ENCODE data around the gene TBC1D2B. TPM values are rescaled to one million over a fixed set of nuclear protein-coding genes. Genes with fewer than 3 reads are reported as not detected.

The TBC1D2B gene
- total RNA-seq, 2 experiments from 2014 or later: 49.3 to 52.0 TPM

- peaks cover 45% of the 10 kb centered on the region for H3K36me3 Mint-ChIP-seq (ENCODE audit: low read depth)
- no peak overlapping the region for H3K4me3 Mint-ChIP-seq
- ATAC-seq: no peak
- no peaks in the 10 kb centered on the region for H3K4me1 Mint-ChIP-seq
- intact Hi-C loops (cut with DNase I, micrococcal nuclease): no loop called here
- no peak for DNase-seq
- no peaks in the 10 kb centered on the region for H3K27me3 Mint-ChIP-seq
- no peak overlapping the region for H3K27ac Mint-ChIP-seq
- ChIA-PET CTCF (interaction anchor here (1.0 kb wide), 1 partner anchor 96 kb away, joined by 10 read pairs; no protein-coding TSS in a partner anchor), POLR2A (no interaction called here)
- no peaks in the 10 kb centered on the region for H3K9me3 Mint-ChIP-seq (ENCODE audit: low read depth)
These were observed 64.9 kb downstream of the TBC1D2B start for GRCh38 chr15:78012643-78013077.

GRCh38 chr15:78010067-78010466 lies 67.4 kb downstream of the TBC1D2B start:
- DNase-seq (no peak), ATAC-seq (no peak)
- POLR2A ChIA-PET: interaction anchor here (1.0 kb wide), 1 partner anchor 60 kb away, joined by 3 read pairs; no protein-coding TSS in a partner anchor
- Mint-ChIP-seq H3K9me3 (ENCODE audit: low read depth) (no peaks in the 10 kb centered on the region), H3K4me1 (no peaks in the 10 kb centered on the region), H3K27ac (peak overlapping the region; percentile 16), H3K36me3 (ENCODE audit: low read depth) (peaks cover 48% of the 10 kb centered on the region), H3K4me3 (no peak overlapping the region), H3K27me3 (no peaks in the 10 kb centered on the region)
- CTCF ChIA-PET: interaction anchor here (0.6 kb wide), 1 partner anchor 9 kb away, joined by 3 read pairs; no protein-coding TSS in a partner anchor
- intact Hi-C loops (cut with DNase I, micrococcal nuclease): no loop called here

- ChIA-PET POLR2A (no interaction called here), CTCF (no interaction called here)
- intact Hi-C loops (cut with DNase I, micrococcal nuclease): no loop called here
- peak overlapping the region; percentile 27 for H3K27ac Mint-ChIP-seq
- no peaks in the 10 kb centered on the region for H3K27me3 Mint-ChIP-seq
- peaks cover 44% of the 10 kb centered on the region for H3K36me3 Mint-ChIP-seq (ENCODE audit: low read depth)
- no peaks in the 10 kb centered on the region for H3K9me3 Mint-ChIP-seq (ENCODE audit: low read depth)
- DNase-seq (no peak), ATAC-seq (no peak)
- no peak overlapping the region for H3K4me3 Mint-ChIP-seq
- H3K4me1 Mint-ChIP-seq: peaks cover 3% of the 10 kb centered on the region
These were observed 69.3 kb downstream of the TBC1D2B start for GRCh38 chr15:78007964-78008886.

- no peak for DNase-seq
- no peak overlapping the region for H3K4me3 Mint-ChIP-seq
- intact Hi-C loops (cut with DNase I, micrococcal nuclease): no loop called here
- H3K36me3 Mint-ChIP-seq (ENCODE audit: low read depth): peaks cover 43% of the 10 kb centered on the region
- ATAC-seq: no peak
- ChIA-PET POLR2A (no interaction called here), CTCF (interaction anchor here (0.9 to 1.3 kb wide), 3 partner anchors 13 to 188 kb away, joined by 3 to 6 read pairs (median 3); no protein-coding TSS in a partner anchor)
- H3K4me1 Mint-ChIP-seq: peaks cover 3% of the 10 kb centered on the region
- no peaks in the 10 kb centered on the region for H3K9me3 Mint-ChIP-seq (ENCODE audit: low read depth)
- H3K27me3 Mint-ChIP-seq: no peaks in the 10 kb centered on the region
- peak overlapping the region; percentile 27 for H3K27ac Mint-ChIP-seq
These were observed 70.1 kb downstream of the TBC1D2B start for GRCh38 chr15:78007211-78007931.

- ATAC-seq: no peak
- POLR2A ChIA-PET: no interaction called here
- H3K27ac Mint-ChIP-seq: peak overlapping the region; percentile 27
- H3K4me1 Mint-ChIP-seq: peaks cover 3% of the 10 kb centered on the region
- no peak for DNase-seq
- no peak overlapping the region for H3K4me3 Mint-ChIP-seq
- no peaks in the 10 kb centered on the region for H3K27me3 Mint-ChIP-seq
- intact Hi-C loops (cut with DNase I, micrococcal nuclease): no loop called here
- H3K36me3 Mint-ChIP-seq (ENCODE audit: low read depth): peaks cover 40% of the 10 kb centered on the region
- H3K9me3 Mint-ChIP-seq (ENCODE audit: low read depth): no peaks in the 10 kb centered on the region
- CTCF ChIA-PET: interaction anchor here (0.9 to 1.3 kb wide), 4 partner anchors 13 to 189 kb away, joined by 3 to 6 read pairs (median 3); no protein-coding TSS in a partner anchor
These were observed 70.8 kb downstream of the TBC1D2B start for GRCh38 chr15:78006567-78007205.

GRCh38 chr15:78004919-78005634 lies 72.4 kb downstream of the TBC1D2B start:
- H3K4me1 Mint-ChIP-seq: peaks cover 8% of the 10 kb centered on the region
- ATAC-seq (no peak), DNase-seq (no peak)
- peaks cover 48% of the 10 kb centered on the region for H3K36me3 Mint-ChIP-seq (ENCODE audit: low read depth)
- H3K27me3 Mint-ChIP-seq: no peaks in the 10 kb centered on the region
- peak overlapping the region; percentile 6 for H3K27ac Mint-ChIP-seq
- CTCF ChIA-PET: interaction anchor here (0.6 to 2.4 kb wide), 8 partner anchors 9 to 191 kb away, joined by 3 to 17 read pairs (median 4); no protein-coding TSS in a partner anchor
- intact Hi-C loops (cut with DNase I, micrococcal nuclease): no loop called here
- no peaks in the 10 kb centered on the region for H3K9me3 Mint-ChIP-seq (ENCODE audit: low read depth)
- POLR2A ChIA-PET: no interaction called here
- no peak overlapping the region for H3K4me3 Mint-ChIP-seq

GRCh38 chr15:78004222-78004727 lies 73.2 kb downstream of the TBC1D2B start:
- H3K27ac Mint-ChIP-seq: peak overlapping the region; percentile 32
- H3K27me3 Mint-ChIP-seq: no peaks in the 10 kb centered on the region
- no peak overlapping the region for H3K4me3 Mint-ChIP-seq
- peaks cover 46% of the 10 kb centered on the region for H3K36me3 Mint-ChIP-seq (ENCODE audit: low read depth)
- POLR2A ChIA-PET: no interaction called here
- peaks cover 8% of the 10 kb centered on the region for H3K4me1 Mint-ChIP-seq
- ATAC-seq (peak; percentile 24), DNase-seq (peak; percentile 29)
- H3K9me3 Mint-ChIP-seq (ENCODE audit: low read depth): no peaks in the 10 kb centered on the region
- intact Hi-C loops (cut with DNase I, micrococcal nuclease): no loop called here
- CTCF ChIA-PET: interaction anchor here (0.6 to 2.4 kb wide), 6 partner anchors 8 to 191 kb away, joined by 3 to 17 read pairs (median 4); no protein-coding TSS in a partner anchor

- intact Hi-C loops (cut with DNase I, micrococcal nuclease): no loop called here
- Mint-ChIP-seq H3K4me1 (peaks cover 8% of the 10 kb centered on the region), H3K27me3 (no peaks in the 10 kb centered on the region), H3K4me3 (no peak overlapping the region), H3K9me3 (ENCODE audit: low read depth) (no peaks in the 10 kb centered on the region), H3K36me3 (ENCODE audit: low read depth) (peaks cover 40% of the 10 kb centered on the region), H3K27ac (no peak overlapping the region)
- CTCF ChIA-PET: interaction anchor here (0.7 to 2.4 kb wide), 4 partner anchors 44 to 107 kb away, joined by 3 to 17 read pairs (median 4); no protein-coding TSS in a partner anchor
- no peak for ATAC-seq
- POLR2A ChIA-PET: no interaction called here
- no peak for DNase-seq
These were observed 73.9 kb downstream of the TBC1D2B start for GRCh38 chr15:78003539-78004008.

GRCh38 chr15:78002996-78003395 lies 74.5 kb downstream of the TBC1D2B start:
- H3K4me1 Mint-ChIP-seq: peaks cover 8% of the 10 kb centered on the region
- no peak overlapping the region for H3K4me3 Mint-ChIP-seq
- no peak for DNase-seq
- intact Hi-C loops (cut with DNase I, micrococcal nuclease): no loop called here
- H3K27me3 Mint-ChIP-seq: no peaks in the 10 kb centered on the region
- peak overlapping the region; percentile 29 for H3K27ac Mint-ChIP-seq
- ChIA-PET POLR2A (no interaction called here), CTCF (interaction anchor here (0.7 to 1.4 kb wide), 4 partner anchors 11 to 107 kb away, joined by 3 to 4 read pairs (median 4); no protein-coding TSS in a partner anchor)
- no peaks in the 10 kb centered on the region for H3K9me3 Mint-ChIP-seq (ENCODE audit: low read depth)
- H3K36me3 Mint-ChIP-seq (ENCODE audit: low read depth): peaks cover 38% of the 10 kb centered on the region
- ATAC-seq: no peak

- intact Hi-C loops (cut with DNase I, micrococcal nuclease): no loop called here
- H3K36me3 Mint-ChIP-seq (ENCODE audit: low read depth): peaks cover 32% of the 10 kb centered on the region
- H3K4me3 Mint-ChIP-seq: no peak overlapping the region
- ATAC-seq (no peak), DNase-seq (no peak)
- CTCF ChIA-PET: no interaction called here
- H3K27ac Mint-ChIP-seq: no peak overlapping the region
- H3K4me1 Mint-ChIP-seq: peaks cover 8% of the 10 kb centered on the region
- POLR2A ChIA-PET: no interaction called here
- H3K9me3 Mint-ChIP-seq (ENCODE audit: low read depth): no peaks in the 10 kb centered on the region
- H3K27me3 Mint-ChIP-seq: no peaks in the 10 kb centered on the region
These were observed 75.9 kb downstream of the TBC1D2B start for GRCh38 chr15:78001656-78002055.
